HL-60 (cell line): ENCODE measurements around the gene KIF23.

Source experiments
- GABPA ChIP-seq: IDR thresholded peaks from 2 replicates; pipeline ENCODE4 v1.6.1; 2012; ENCODE audit warnings: low read depth
- POLR2AphosphoS5 ChIP-seq: IDR thresholded peaks from 2 replicates; pipeline ENCODE4 v1.6.1; 2012; ENCODE audit warnings: low read depth
- TF ChIP-seq, protein P1 (sequence below): IDR thresholded peaks from one replicate; pipeline ENCODE4 v1.5.1; 2011; ENCODE audit warnings: low read length, control low read depth, inconsistent platforms; ENCODE audit not compliant: insufficient read depth
- TF ChIP-seq, protein P2 (sequence below): IDR thresholded peaks from 2 replicates; pipeline ENCODE4 v1.6.1; 2012; ENCODE audit warnings: low read depth; ENCODE audit not compliant: insufficient replicate concordance

DNA sequence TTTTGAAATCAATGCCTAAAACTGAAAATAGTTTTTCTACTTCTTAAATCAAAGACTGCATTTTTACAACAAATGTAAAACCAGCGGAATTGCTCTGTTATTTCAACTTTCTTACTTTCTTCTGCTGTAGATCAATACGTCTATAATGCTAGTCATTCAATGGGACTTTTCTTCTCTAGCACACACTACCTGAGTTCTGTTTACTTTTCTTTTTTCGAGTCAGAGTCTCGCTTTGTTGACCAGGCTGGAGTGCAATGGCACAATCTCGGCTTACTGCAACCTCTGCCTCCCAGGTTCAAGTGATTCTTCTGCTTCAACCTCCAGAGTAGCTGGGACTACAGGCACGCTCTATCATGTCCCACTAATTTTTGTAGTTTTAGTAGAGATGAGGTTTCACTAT, 40.7 kb upstream of the KIF23 start:
- TF ChIP-seq, protein P1, sequence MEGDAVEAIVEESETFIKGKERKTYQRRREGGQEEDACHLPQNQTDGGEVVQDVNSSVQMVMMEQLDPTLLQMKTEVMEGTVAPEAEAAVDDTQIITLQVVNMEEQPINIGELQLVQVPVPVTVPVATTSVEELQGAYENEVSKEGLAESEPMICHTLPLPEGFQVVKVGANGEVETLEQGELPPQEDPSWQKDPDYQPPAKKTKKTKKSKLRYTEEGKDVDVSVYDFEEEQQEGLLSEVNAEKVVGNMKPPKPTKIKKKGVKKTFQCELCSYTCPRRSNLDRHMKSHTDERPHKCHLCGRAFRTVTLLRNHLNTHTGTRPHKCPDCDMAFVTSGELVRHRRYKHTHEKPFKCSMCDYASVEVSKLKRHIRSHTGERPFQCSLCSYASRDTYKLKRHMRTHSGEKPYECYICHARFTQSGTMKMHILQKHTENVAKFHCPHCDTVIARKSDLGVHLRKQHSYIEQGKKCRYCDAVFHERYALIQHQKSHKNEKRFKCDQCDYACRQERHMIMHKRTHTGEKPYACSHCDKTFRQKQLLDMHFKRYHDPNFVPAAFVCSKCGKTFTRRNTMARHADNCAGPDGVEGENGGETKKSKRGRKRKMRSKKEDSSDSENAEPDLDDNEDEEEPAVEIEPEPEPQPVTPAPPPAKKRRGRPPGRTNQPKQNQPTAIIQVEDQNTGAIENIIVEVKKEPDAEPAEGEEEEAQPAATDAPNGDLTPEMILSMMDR, result no peak
- no peak for TF ChIP-seq GABPA
- TF ChIP-seq, protein P2, sequence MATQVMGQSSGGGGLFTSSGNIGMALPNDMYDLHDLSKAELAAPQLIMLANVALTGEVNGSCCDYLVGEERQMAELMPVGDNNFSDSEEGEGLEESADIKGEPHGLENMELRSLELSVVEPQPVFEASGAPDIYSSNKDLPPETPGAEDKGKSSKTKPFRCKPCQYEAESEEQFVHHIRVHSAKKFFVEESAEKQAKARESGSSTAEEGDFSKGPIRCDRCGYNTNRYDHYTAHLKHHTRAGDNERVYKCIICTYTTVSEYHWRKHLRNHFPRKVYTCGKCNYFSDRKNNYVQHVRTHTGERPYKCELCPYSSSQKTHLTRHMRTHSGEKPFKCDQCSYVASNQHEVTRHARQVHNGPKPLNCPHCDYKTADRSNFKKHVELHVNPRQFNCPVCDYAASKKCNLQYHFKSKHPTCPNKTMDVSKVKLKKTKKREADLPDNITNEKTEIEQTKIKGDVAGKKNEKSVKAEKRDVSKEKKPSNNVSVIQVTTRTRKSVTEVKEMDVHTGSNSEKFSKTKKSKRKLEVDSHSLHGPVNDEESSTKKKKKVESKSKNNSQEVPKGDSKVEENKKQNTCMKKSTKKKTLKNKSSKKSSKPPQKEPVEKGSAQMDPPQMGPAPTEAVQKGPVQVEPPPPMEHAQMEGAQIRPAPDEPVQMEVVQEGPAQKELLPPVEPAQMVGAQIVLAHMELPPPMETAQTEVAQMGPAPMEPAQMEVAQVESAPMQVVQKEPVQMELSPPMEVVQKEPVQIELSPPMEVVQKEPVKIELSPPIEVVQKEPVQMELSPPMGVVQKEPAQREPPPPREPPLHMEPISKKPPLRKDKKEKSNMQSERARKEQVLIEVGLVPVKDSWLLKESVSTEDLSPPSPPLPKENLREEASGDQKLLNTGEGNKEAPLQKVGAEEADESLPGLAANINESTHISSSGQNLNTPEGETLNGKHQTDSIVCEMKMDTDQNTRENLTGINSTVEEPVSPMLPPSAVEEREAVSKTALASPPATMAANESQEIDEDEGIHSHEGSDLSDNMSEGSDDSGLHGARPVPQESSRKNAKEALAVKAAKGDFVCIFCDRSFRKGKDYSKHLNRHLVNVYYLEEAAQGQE, result no peak
- TF ChIP-seq POLR2AphosphoS5, result no peak
